NOMO-1 (cell line): ENCODE measurements around the gene IRAG1.
A peak's percentile ranks its signal among the peaks of the same experiment; 100 is the strongest.

ENCODE experiments used
- DNase-seq, 2 experiments: peaks; one replicate each; lab custom pipeline; 2025; ENCODE audit not compliant: unreplicated experiment in 2 of 2; lab: John Stamatoyannopoulos, UW

Gene IRAG1

DNA sequence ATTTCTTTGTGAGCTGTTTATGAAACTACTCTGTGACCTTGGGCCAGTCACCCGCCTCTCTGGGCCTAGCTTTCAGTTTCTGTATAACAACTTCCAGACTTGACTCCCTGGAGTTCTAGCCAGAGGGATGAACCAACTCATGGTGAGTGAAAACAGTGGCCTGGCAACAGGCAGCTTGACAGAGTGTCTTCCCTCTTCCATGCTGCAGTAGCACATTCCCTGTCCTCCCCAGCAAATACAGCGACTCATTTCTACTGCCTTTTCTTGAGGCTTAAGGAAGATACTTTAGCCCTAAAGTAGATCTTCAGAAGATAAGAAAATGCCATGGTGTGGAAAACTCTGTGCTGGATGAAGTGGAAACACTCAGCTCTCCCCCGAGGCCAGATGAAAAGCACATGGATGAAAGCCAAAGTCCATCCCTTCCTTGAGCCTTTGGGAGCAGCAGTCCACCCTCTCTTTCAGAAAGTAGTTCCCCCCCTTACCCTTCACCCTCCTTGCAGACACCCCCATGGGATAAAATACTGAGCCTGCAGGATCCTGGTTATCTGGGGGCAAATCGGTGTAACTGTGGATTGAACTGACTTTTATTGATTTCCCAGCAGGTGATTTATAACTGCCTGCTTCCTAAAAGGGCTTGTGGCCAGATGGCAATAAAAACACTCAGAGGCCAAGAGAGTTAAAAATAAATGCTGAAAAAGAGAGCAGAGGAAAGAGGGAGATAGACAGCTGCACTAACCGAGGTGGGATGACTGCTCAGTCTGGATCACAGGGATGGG lies 24.1 kb downstream of the IRAG1 start:
- DNase-seq: peak in 1 of 2 experiments; percentile 33

DNA sequence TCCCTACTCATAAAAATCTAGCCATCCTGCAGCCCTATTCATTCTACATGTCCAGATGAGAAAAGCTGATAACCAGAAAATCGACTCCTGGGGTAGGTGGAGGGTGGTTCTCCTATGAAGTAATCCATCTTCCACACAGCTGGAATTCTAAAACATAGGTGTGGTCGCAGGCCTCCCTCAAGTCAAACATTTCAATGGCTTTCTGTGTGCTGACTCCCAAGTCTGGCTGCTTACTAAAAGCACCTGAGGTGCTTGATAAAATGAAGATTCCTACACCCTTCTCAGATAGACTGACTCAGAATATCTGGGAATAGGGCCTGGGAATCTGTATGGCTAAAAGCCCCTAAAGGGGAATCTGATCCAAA lies 26.1 kb downstream of the IRAG1 start:
- no peak for DNase-seq

DNA sequence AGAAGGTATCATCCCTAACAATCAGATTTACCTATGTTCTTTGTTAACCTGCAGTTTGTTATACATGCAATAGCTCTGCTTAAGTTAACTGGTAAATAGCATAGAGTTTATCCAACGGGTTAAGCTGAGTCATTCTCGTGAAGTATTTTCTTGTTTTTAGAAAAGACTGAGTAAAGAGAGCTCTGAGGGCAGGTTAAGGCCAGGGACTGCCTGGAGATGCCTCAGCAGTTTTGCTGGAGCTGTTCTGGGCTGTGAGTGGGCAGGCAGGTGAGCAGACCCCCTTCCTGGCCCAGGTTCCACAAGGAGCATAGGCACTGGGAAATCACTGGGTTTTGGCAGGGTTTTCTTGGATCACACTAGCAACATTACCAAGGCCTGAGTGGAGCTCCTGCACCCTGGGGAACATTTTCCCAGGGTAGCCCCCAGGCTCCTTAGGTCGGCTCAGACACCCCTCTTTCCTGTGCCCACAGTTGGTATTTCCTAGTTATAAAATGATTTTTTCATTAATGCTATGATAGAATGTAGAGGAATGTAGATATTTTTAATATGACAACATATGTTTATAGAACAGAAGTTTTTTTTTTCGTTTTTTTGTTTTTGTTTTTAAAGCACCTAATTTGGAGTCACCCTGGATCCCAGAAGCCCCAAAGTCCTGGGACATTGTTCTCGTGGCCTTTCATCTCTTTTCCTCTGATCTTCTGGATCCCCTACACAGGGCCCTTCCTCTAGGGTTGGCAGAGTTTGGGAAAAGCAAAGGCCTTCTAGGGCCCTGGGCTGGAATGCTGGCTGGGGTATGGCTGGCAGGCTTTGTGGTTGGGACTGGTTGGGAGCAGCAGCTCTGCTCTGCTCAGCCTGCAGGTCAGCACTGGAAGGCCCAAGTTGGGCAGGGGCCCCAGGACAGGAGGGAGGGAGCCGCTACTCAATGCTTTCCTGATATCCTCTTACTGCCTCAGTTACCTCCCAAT lies 26.7 kb downstream of the IRAG1 start:
- no peak for DNase-seq

DNA sequence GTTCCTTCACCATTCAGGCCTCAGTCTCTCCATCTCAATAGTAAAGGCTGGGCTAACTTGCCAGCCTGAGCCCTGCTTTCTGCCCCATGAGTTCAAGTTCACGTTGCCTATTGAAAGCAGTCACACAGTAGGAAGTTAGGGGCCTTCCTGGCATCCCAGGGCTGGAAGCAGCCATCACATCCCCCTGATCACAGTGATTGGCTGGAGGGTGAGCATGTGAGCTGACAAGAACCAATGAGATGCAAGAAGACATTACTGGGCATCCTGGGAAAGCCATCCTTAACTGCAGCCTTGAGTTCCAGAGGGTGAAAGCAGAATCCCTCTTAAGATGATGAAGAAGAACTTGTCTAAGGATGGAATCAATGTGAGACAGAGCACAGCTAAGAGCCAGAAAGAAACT lies 29.1 kb downstream of the IRAG1 start:
- no peak for DNase-seq

DNA sequence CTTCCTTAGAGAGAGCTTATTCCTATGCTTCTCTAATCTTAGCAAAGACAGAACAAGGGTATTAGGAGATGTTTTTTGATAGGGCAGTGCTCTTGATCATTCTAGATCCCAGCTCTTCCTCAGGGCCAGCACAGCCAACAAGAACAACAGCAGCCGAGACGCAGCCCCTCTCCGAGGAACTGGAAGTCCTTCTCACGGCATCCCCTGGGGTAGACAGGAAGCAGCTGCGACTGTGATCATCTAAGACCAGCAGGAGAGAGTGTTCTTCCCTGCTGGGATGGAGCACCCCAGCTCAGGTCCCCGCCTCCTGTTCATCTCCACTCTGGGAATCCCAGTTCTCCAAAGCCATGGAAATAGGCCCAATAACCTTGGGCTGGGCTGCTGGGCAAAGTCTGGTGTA lies 29.6 kb downstream of the IRAG1 start:
- DNase-seq: no peak

DNA sequence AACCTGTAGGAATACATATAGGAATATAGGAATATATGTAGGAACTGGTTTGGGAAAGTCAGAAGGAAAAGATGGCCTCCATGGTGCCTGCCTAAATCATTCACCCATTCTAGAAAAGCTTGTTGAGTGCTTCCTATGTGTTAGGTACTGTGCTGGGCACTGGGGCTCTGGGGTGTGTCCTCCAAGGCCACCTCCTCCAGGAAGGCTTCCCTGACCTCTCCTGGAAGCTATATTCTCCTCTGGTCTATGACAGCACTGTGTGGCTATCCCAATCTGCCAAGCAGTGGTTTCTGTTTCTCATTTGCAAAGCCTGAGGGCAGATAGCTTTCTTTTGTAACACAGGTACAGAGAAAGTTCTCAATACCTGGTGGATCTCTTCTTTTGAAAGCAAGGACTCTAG lies 30.2 kb downstream of the IRAG1 start:
- DNase-seq: no peak

DNA sequence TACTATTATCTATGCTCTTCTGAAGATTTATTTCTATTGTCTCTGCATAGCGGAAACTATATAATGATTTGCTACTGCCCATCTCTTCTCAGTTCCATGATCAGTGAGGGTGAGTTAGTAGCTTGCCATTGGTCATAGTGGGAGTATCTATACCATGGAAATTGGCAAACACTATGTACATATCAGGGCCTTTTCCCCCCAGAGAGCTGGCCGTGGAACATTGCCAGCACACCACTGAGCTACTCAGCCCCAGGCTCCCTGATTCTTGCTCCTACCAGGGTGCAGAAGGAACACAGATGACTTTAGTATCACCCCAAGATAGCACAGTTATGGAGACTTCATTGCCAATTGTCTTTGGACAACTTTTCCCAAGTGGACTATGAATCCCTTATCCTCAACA lies 33.2 kb downstream of the IRAG1 start:
- no peak for DNase-seq

DNA sequence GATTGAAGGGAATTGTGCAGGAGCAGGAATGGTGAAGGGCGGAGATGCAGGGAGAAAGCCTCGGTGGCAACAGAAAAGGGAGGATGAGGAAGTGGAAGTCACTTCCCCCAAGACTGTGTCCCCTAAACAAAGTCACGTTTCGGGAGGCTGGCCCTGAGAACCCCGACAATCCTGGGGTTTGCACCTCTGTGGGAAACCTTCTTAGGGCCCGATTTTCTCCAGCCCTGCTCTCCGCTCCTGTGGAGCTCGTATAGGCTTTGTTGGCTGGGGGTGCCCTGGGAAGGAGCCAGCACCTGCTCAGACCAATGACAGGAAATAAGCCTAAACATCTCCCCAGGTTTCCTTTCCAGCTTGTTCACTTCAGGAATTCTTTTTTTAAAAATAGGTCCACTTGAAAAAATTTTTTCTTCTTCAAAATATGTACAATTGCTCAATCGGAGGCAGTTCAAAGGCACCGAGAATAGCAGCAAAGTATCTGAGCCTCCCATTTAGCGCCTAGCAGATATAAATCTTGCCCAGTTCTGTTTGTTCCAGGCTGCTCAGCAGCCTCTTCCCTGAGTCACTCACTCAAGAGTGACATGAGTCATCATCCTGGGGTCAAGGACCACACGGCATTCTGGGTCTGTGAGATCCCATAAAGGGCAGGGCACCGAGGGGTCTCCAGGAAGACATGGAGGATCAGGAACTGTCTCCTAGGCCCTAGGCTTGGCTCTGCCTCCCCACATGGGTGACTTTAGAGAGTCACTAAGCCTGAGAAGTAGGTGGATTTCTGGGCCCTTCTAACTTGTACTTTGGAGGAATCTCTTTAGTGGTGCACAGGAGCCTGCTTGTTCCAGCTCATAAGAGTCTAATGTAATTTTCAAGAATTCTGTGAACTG lies 34.0 kb downstream of the IRAG1 start:
- peak; percentile 44 to 69 for DNase-seq

DNA sequence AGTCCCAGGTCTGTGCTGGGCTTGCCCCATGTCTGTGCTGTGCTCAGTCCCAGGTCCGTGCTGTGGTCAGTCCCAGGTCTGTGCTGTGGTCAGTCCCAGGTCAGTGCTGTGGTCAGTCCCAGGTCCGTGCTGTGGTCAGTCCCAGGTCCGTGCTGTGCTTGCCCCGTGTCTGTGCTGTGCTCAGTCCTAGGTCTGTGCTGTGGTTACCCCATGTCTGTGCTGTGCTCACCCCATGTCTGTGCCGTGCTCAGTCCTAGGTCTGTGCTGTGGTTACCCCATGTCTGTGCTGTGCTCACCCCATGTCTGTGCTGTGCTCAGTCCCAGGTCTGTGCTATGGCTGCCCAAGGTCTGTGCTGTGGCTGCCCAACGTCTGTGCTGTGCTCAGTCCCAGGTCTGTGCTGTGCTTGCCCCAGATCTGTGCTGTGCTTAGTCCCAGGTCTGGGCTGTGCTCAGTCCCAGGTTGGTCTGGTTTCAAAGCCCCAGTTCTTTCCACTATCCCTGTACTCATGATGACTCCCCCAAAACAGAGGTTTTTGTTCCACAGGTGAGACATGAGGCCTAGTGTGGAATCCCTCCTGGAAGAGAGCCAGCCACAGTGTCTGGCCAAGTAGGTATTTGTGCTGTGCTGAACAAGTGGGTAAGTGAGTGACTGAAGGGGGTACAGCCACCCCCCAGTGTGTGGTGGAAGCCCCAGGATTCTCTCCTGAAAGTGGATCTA lies 34.8 kb downstream of the IRAG1 start:
- DNase-seq: no peak

DNA sequence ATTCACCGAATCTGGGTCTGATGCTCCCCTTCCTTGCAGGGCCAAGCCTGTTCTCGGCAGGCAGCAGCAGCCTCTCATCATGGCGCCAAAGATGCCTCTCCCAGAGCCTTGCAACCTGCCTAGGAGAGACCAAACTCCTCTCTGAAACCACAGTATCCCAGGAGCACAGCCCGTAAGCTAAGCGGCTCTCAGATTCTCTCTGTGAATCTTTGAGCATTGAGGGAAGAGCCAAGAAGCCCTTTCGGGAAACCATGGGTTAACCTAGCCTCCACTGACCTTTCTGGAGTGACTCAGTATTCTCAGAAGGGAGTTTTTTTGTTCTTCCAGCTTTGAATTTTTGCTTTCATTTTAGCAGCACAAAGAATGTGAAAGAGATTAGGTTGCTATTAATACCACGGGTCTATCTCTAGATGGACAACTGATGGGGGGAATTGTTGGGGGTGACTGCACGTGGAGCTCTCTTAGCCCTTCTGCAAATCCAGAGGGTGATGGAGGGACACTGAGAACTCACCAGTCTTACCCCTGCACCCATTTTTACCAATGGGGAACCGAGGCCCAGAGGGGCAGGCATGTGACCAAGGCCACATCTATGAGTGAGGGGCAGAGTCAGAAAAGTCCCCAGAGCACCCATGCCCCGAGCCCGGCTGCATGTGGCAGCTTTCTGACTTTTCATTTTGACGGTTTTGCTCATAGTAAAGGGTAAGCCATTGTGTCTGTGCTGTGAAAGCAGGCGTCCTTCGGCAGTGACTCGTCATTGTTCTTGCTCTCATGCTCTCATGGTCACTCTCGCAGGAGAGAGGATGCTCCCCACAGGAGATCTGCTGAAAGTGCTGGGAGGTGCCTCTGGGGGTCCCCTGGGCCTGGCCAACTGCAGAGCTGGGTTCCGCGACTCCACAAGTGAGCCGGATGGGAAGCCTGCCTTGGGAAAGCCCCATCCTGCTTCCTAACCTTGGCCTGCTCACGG lies 36.0 kb downstream of the IRAG1 start:
- DNase-seq: no peak

DNA sequence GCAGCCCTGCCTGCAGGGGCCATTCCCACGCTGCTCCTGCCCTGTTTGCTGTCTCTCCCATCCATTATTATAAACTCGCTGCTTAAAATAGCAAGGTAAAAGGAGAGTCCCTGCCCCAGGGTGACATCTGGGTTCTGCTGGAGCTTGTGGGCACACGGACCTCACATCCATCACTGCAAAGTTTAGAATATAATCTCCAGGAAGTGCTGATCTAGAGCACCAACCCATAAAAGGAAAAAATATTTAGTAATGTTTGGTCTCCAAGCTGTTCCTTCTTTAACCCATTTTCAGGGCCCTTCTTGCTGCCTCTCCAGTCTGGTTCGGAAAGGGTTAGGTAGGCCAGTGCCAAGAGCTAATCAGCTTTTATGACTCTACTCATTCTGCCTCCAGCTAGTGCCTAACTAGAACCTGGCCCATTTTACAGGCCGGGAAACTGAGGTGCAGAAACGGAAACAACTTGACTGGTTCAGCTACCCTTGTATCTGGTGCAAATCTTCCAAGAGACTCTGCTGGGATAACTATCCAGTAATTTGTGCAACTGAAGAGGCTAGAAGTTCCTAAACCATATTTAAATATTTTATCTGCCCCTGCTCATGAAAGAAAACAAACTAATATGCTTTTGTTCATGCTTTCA lies 37.5 kb downstream of the IRAG1 start:
- no peak for DNase-seq

DNA sequence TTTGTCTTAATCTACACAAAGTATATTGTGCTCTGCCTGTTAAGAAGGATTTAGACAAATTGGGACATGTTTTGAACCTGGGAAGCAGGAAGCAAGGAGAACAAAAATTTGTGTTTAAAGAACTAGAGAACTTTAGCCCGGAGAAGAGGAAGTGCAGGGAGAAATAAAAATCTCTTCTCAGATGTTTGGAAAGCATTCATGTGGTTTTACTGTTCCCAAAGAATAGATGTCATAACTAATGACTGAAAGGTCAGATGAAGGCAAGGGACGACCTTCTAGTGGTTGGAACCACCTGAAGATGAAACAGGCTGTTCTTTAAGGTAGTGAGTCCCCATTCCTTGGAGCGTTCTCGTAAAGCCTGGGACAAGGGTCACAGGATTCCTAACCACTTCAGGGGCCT lies 38.3 kb downstream of the IRAG1 start:
- peak; percentile 29 to 76 for DNase-seq

DNA sequence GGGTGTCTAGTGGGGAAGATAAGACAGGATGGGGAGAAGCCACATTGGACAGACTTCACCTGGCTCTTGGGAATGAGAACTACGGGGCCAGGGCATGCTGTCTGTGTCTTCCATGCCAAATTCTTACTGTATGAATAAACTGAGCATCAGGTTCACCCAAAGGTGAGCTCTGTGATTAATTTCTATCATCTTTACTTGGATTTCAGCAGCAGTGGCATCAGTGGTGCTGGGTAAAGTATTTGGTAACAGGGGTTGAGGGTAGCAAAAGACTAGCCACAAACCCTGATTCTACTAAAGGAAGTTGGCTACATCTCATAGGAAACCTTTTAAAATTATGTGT lies 38.8 kb downstream of the IRAG1 start:
- DNase-seq: no peak

DNA sequence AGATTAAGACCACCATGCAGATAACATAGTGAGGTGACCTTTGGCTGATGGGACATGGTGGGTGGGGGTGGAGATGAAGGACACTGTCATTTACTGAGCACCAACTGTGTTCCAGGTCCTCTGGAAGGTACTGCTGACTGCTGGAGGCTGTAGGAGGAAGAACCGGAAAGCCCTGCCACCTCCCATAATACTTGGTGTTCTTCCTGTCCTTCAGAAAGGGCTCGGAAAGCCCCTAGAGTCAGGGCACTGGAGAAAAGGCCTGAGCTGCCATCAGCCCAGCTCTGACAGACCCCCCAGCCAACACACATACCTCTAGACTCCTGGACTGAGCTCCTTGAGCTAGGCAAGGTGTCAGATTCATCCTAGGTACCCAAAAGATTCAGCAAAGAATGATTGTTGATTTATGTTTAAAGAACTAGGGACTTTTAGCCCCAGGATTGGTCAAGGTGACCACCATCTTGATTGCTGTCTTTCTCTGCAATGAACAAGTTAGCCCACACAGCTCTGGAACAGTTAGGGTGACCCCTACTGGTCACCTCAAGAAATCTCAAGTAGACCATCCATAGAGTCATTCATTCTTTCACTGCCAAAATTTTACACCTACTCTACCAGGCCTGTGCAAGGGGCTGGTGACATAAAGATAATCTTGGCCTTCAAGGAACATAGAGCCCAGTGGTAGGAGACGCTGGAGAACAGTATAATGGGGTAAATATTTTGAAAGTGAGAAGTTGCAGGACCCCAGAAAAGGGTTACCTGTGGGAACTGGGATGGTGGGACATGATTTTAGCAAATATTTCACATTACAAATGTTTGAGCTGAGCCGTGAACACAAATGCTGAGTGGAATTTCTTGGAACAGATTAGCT lies 39.4 kb downstream of the IRAG1 start:
- DNase-seq: peak; percentile 47 to 62

DNA sequence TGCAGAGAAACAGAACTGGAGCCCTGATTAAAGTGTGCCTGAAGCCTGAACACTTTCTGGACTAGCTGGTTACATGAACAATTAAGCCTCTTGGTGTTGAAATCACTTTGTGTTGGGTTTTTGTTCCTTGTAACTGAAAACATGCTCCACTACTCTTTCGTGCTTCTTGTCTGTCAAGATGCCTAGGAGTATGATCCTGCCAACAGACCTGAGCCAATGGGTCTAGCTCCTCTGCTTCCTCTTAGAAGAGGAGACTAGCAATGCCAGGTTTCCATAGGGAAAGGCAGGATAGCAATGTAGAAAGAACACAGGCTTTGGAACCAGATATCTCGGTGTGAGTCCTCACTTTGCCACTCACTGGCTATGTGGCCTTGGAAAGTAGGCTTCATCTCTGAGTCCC lies 40.3 kb downstream of the IRAG1 start:
- DNase-seq: peak in 1 of 2 experiments; percentile 34

DNA sequence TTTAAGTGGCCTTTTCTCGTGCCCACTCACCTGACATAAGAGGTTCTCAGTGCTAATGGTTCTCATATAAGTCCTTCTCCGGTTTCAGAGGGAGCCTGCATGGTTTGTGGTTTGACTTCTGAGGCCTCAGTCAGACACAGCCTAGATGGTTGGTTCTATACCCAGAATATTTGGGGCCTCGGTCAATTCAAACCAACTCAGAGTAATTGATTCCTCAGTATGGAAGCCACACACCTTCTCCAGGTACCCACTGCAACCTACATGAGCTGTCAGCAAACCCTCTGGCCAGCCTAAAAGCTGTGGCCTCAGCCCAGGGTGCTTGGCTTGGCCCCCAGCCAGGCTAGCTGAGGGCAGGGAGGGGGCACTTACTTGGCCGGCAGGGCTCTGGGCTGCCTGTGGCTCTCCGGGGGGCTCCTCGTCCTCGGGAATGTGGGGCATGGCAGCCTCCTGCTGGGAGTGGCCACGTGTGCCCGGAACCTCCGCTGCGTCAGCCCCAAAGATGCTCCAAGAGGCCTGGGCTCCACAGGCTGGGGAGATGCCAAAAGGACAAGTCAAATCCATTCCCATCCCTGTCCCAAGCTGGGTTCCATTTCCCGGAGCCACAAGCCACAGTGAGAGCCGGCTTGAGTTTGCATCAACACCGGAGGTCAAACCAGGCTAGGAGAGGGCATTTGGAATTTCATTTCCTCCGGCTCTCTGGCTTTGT lies 41.7 kb downstream of the IRAG1 start:
- DNase-seq: no peak

DNA sequence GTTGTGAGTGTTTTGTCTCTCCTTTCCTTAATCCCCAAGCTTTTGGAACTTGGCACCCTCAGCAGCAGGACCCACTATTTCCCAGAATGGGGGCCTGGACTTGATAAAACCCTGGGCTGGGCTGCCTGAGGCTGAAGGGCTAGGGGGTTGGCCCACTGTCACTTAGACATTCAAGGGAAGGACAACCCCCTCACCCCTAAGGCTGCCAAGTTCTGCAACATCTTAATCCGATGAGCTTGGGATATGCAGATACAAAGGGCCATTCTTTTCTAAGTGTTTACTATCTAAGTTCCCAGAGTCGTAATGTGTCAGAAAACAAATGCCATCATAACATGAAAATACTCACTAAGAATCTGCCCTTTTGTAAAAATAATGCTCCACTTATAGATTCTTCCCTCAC lies 42.9 kb downstream of the IRAG1 start:
- no peak for DNase-seq
